Measurements from ENCODE around the gene TEAD1.

- TF ChIP-seq CTCF (optimal IDR thresholded peaks at IDR 0.05 in 1 of 3, IDR thresholded peaks at IDR 0.05 in 1 of 3, conservative IDR thresholded peaks at IDR 0.05 in 1 of 3; ENCODE audit: extremely low read depth in 1 of 3, insufficient read depth in 2 of 3, low read length in 3 of 3) (no peak), EZH2 (IDR thresholded peaks at IDR 0.05; ENCODE audit: low read length) (no peak)
Observed at GRCh38 chr11:12809864-12810567, 135.8 kb downstream of the TEAD1 start.
